A673 (cell line): ENCODE results near the gene FCHO1. TPM values are rescaled to one million over a fixed set of nuclear protein-coding genes. Genes with fewer than 3 reads are reported as not detected.

Source experiments
- BruUV-seq: library from RNA; stranded (reverse); fragments of 400-500 nt; replicated peaks from 2 replicates; lab custom pipeline; 2021; lab: Mats Ljungman, UMichigan
- CTCF ChIA-PET: fragments of 300-600 bp; sonication (Branson Sonifier 250); formaldehyde crosslinking; loops from one replicate; lab custom pipeline; 2022; ENCODE audit warnings: antibody characterized with exemption; lab: Charles Lee
- POLR2A ChIA-PET: fragments of 300-600 bp; sonication (Branson Sonifier 250); formaldehyde crosslinking; loops from one replicate; lab custom pipeline; 2022; ENCODE audit warnings: antibody characterized with exemption; ENCODE audit not compliant: low non-redundant PET; lab: Charles Lee
- DNase-seq: peaks from one replicate; pipeline ENCODE4 v3.0.0-alpha.2; 2015; ENCODE audit warnings: low spot score
- H3K27ac ChIP-seq: fragments of 200-600 bp; sonication (generic); 2 replicates; pipeline ENCODE4 v1.5.1; 2016; ENCODE audit warnings: mixed run types, low read depth, mild to moderate bottlenecking, mixed read lengths, antibody characterized with exemption, low read length; ENCODE audit not compliant: poor library complexity, severe bottlenecking
- H3K27me3 ChIP-seq: fragments of 200-600 bp; sonication (generic); replicated peaks from 2 replicates; pipeline ENCODE4 v1.6.1; 2017; ENCODE audit warnings: mixed run types, low read depth, mild to moderate bottlenecking, mixed read lengths, antibody characterized with exemption, low read length; ENCODE audit not compliant: insufficient read depth, poor library complexity
- H3K36me3 ChIP-seq: fragments of 200-600 bp; sonication (generic); 2 replicates; pipeline ENCODE4 v1.6.1; 2016; ENCODE audit warnings: mixed run types, mild to moderate bottlenecking, mixed read lengths, antibody characterized with exemption, low read length; ENCODE audit not compliant: insufficient read depth, poor library complexity, severe bottlenecking
- H3K4me1 ChIP-seq: fragments of 200-600 bp; sonication (generic); 2 replicates; pipeline ENCODE4 v1.6.1; 2017; ENCODE audit warnings: mixed run types, mild to moderate bottlenecking, mixed read lengths, antibody characterized with exemption, low read length; ENCODE audit not compliant: insufficient read depth, poor library complexity, severe bottlenecking
- H3K4me3 ChIP-seq: fragments of 200-600 bp; sonication (generic); 2 replicates; pipeline ENCODE4 v1.5.1; 2016; ENCODE audit warnings: low read depth, mixed run types, mild to moderate bottlenecking, mixed read lengths, low read length; ENCODE audit not compliant: poor library complexity, severe bottlenecking
- H3K9me3 ChIP-seq: fragments of 200-600 bp; sonication (generic); 2 replicates; pipeline ENCODE4 v1.6.1; 2016; ENCODE audit warnings: mixed run types, low read depth, mild to moderate bottlenecking, mixed read lengths, antibody characterized with exemption, low read length; ENCODE audit not compliant: poor library complexity, severe bottlenecking
- EZH2 ChIP-seq: fragments of 200-600 bp; sonication (generic); IDR thresholded peaks from 2 replicates; pipeline ENCODE4 v1.6.1; 2017; ENCODE audit warnings: borderline replicate concordance, low read depth, mild to moderate bottlenecking, mixed read lengths, antibody characterized with exemption, low read length; ENCODE audit not compliant: poor library complexity, severe bottlenecking
- intact Hi-C: fragments of 100-400 bp; cut with micrococcal nuclease; formaldehyde crosslinking; loops from one replicate; pipeline ENCODE4 v1.10.0; 2022; ENCODE audit not compliant: unreplicated experiment
- total RNA-seq: library from RNA; stranded (reverse); gene quantifications from 2 replicates; pipeline ENCODE4 v1.2.3, GENCODE V29; 2021
- TF ChIP-seq, protein P1 (sequence below): fragments of 300-800, 200-600 bp; sonication (generic); conservative IDR thresholded peaks from 2 replicates; pipeline ENCODE4 v1.5.1; 2017; ENCODE audit warnings: low read depth, mild to moderate bottlenecking, antibody characterized with exemption, low read length, moderate library complexity, mixed read lengths

Gene FCHO1
- total RNA-seq, 1 experiment from 2014 or later = 2.1 TPM

DNA sequence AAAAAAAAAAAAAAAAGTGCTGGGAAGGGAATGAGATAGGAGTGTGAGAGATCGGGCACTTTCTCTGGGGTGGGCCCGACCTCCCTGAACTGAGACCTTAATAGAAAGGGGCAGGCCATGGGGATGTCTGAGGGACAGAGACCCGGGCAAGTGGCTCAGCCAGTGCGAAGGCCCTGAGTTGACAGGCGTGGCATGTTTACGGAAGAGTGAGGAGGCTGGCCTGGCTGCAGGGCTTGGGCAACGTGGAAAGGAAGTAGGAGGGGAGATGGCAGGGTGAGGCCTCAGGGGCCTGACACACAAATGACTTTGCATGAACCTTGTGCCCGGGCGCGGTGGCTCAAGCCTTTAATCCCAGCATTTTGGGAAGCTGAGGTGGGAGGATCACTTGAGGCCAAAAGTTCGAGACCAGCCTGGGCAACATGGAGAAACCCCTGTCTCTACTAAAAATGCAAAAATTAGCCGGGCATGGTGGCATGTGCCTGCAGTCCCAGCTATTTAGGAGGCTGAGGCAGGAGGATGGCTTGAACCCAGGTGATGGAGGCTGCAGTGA lies 13.9 kb downstream of the FCHO1 start:
- no TSS peak for BruUV-seq
- H3K27me3 ChIP-seq = no peaks in the 10 kb centered on the region
- no peak for TF ChIP-seq EZH2
- POLR2A ChIA-PET = no interaction called here
- no peak overlapping the region for H3K4me3 ChIP-seq
- no peaks in the 10 kb centered on the region for H3K36me3 ChIP-seq
- no peaks in the 10 kb centered on the region for H3K9me3 ChIP-seq
- CTCF ChIA-PET = no interaction called here
- intact Hi-C loops = loop anchor here (5.0 kb wide), 1 partner anchor 313 kb away; no protein-coding TSS in a partner anchor
- DNase-seq = no peak
- no peak overlapping the region for H3K27ac ChIP-seq
- peaks cover 4% of the 10 kb centered on the region for H3K4me1 ChIP-seq

DNA sequence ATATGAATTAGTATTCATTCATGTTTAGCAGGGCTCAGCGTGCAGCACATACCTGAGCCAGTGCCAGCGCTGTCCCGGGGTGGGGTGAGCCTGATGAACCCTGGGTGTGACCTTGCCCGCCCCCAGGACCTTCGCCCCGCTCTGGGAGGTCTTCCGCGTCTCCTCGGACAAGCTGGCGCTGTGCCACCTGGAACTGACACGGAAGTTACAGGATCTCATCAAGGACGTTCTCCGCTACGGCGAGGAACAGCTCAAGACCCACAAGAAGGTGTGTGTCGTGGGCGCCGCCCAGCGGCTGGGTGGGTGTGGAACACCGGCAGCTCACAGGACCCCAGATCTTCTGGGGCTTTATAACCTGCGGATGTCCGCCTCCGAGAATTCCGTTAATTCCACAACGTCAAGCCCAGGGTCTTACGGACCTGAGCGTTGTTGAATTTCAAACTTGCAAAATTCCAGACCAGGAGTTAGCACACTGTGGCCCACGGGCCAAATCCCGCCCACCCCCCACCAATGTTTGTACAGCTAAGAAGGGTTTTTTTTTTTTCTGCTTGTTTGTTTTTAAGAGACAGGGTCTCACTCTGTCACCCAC lies 15.4 kb downstream of the FCHO1 start:
- Histone ChIP-seq H3K27me3 (no peaks in the 10 kb centered on the region), H3K4me1 (peaks cover 4% of the 10 kb centered on the region), H3K36me3 (no peaks in the 10 kb centered on the region), H3K27ac (no peak overlapping the region), H3K4me3 (peak overlapping the region; percentile 28), H3K9me3 (no peaks in the 10 kb centered on the region)
- intact Hi-C loops = loop anchor here (1.0 to 5.0 kb wide), 2 partner anchors 62 to 314 kb away; no protein-coding TSS in a partner anchor
- TF ChIP-seq EZH2 = no peak
- TF ChIP-seq, protein P1, sequence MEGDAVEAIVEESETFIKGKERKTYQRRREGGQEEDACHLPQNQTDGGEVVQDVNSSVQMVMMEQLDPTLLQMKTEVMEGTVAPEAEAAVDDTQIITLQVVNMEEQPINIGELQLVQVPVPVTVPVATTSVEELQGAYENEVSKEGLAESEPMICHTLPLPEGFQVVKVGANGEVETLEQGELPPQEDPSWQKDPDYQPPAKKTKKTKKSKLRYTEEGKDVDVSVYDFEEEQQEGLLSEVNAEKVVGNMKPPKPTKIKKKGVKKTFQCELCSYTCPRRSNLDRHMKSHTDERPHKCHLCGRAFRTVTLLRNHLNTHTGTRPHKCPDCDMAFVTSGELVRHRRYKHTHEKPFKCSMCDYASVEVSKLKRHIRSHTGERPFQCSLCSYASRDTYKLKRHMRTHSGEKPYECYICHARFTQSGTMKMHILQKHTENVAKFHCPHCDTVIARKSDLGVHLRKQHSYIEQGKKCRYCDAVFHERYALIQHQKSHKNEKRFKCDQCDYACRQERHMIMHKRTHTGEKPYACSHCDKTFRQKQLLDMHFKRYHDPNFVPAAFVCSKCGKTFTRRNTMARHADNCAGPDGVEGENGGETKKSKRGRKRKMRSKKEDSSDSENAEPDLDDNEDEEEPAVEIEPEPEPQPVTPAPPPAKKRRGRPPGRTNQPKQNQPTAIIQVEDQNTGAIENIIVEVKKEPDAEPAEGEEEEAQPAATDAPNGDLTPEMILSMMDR = peak; percentile 94
- peak; percentile 92 for DNase-seq
- POLR2A ChIA-PET = no interaction called here
- no TSS peak for BruUV-seq
- CTCF ChIA-PET = interaction anchor here (0.5 to 1.7 kb wide), 22 partner anchors 8 to 347 kb away, joined by 3 to 13 read pairs (median 5); partner anchors contain the start of genes MVB12A and RPL18A

DNA sequence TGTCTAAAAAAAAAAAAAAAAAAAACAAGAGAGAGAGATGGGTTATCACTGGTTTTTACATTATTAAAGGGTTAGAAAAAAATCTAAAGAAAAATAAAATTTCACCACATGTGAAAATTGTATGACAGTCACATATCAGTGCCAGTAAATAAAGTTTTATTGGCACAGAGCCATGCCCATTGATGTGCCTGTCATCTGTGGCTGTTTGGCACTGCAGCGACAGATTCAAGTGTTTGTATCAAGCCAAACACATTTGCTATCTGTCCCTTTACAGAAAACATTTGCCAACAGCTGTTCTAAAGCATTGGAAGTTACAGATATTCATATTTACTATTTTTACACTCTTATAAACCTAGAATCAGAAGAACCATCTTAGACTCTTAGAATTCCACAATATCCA lies 16.3 kb downstream of the FCHO1 start:
- Histone ChIP-seq H3K36me3 (no peaks in the 10 kb centered on the region), H3K27ac (no peak overlapping the region), H3K27me3 (no peaks in the 10 kb centered on the region), H3K9me3 (no peaks in the 10 kb centered on the region), H3K4me3 (no peak overlapping the region), H3K4me1 (peaks cover 4% of the 10 kb centered on the region)
- ChIA-PET CTCF (interaction anchor here (0.6 to 1.7 kb wide), 6 partner anchors 41 to 296 kb away, joined by 3 to 7 read pairs (median 4); partner anchors contain the start of gene RPL18A), POLR2A (no interaction called here)
- intact Hi-C loops = loop anchor here (5.0 kb wide), 1 partner anchor 315 kb away; no protein-coding TSS in a partner anchor
- TF ChIP-seq EZH2 = no peak
- TF ChIP-seq, protein P1 = no peak
- no peak for DNase-seq
- no TSS peak for BruUV-seq
